ENCODE measurements around the gene SDHB. TPM values are rescaled to one million over a fixed set of nuclear protein-coding genes. Genes with fewer than 3 reads are reported as not detected.

The SDHB gene
- total and polyA plus RNA-seq, 2 of the 8 experiments (the other 6 are each of a cell fraction or from before 2014, with no cell fraction given) = 84.0 to 98.7 TPM

DNA sequence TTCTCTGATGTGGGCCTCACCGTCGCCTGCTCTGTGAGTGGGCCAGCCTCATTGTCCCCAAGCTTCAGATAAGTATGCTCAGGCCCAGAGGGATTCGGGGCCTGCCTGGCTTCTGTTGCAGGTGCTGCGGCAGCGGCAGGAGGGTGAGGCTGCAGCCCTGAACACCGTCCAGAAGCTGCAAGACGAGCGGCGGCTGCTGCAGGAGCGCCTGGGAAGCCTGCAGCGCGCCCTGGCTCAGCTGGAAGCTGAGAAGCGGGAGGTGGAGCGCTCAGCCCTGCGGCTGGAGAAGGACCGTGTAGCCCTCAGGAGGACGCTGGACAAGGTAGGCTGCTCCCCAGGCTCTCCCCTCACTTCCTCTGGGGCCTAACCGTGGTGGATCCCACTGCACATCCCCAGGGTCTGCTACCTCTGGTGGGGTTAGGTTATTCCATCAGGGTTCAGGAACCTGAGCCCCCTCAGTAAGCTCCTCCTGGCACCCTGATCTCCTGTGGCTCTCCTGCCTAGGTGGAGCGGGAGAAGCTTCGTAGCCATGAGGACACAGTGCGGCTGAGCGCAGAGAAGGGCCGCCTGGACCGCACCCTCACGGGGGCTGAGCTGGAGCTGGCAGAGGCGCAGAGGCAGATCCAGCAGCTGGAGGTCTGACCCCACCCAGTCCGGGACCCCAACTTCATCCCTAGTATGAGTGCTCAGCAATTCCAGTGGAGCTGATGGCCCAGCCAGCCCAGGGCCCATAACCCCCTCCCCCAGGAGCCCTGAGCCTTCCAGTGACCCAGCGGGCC lies 83.5 kb downstream of the SDHB start:
- Histone ChIP-seq H3K4ac (replicated peaks; ENCODE audit: insufficient read length, low read depth, low read length) (no peak overlapping the region), H3K14ac (ENCODE audit: insufficient read length) (no peak overlapping the region), H3K4me2 (ENCODE audit: insufficient read depth in 1 of 2, low read depth in 2 of 2, low read length in 2 of 2) (no peak overlapping the region), H2BK5ac (ENCODE audit: low read depth, low read length) (no peak overlapping the region), H2BK20ac (ENCODE audit: low read length) (no peak overlapping the region), H2AFZ (ENCODE audit: low read length) (no peak overlapping the region), H3K23me2 (ENCODE audit: low read depth, low read length) (peaks cover 3% of the 10 kb centered on the region; the same call in 1 of the 2 replicates), H2BK15ac (ENCODE audit: low read length) (no peak overlapping the region), H3K18ac (ENCODE audit: extremely low read depth, low read length) (no peak overlapping the region), H3K4me1 (replicated peaks in 1 of 4; ENCODE audit: control insufficient read depth in 3 of 4, insufficient read depth in 4 of 4, low read length in 3 of 4) (peaks cover 0 to 11% (median 8%) of the 10 kb centered on the region in 4 experiments; a peak in 6 of 7 replicates), H3K9me3 (ENCODE audit: insufficient read depth in 2 of 2, low read depth in 1 of 2, low read length in 1 of 2) (no peaks in the 10 kb centered on the region), H3K27ac (ENCODE audit: low read depth, low read length) (no peak overlapping the region), H4K8ac (ENCODE audit: extremely low read depth, insufficient read depth, low read length) (no peak overlapping the region), H3K9ac (replicated peaks in 1 of 4; ENCODE audit: extremely low read depth in 1 of 4, low read depth in 3 of 4, low read length in 3 of 4) (no peak overlapping the region), H3K56ac (replicated peaks; ENCODE audit: insufficient read length, low read depth, low read length) (no peak overlapping the region), H3K23ac (ENCODE audit: insufficient read length) (no peak overlapping the region), H4K20me1 (replicated peaks in 1 of 2; ENCODE audit: control insufficient read depth in 1 of 2, insufficient read depth in 2 of 2, low read length in 2 of 2) (peaks cover 8 to 17% of the 10 kb centered on the region in 2 experiments), H3K27me3 (replicated peaks in 1 of 4; ENCODE audit: control insufficient read depth in 3 of 4, extremely low read depth in 1 of 4, insufficient read depth in 3 of 4, low read length in 3 of 4) (no peaks in the 10 kb centered on the region), H2BK12ac (ENCODE audit: low read depth, low read length) (no peak overlapping the region), H3K79me1 (ENCODE audit: low read depth, low read length) (no peaks in the 10 kb centered on the region), H2BK120ac (replicated peaks; ENCODE audit: low read depth, low read length) (no peak overlapping the region), H2AK5ac (ENCODE audit: low read depth, low read length) (no peak overlapping the region), H4K91ac (replicated peaks; ENCODE audit: insufficient read length, low read length) (no peak overlapping the region), H3K4me3 (ENCODE audit: extremely low read depth in 1 of 4, insufficient read depth in 2 of 4, low read depth in 3 of 4, low read length in 4 of 4) (no peak overlapping the region), H4K5ac (ENCODE audit: insufficient read length, low read depth, low read length) (no peak overlapping the region), H3K36me3 (ENCODE audit: control insufficient read depth in 2 of 4, insufficient read depth in 4 of 4, low read length in 3 of 4) (peaks cover 7 to 38% (median 22%) of the 10 kb centered on the region in 4 experiments; a peak in 7 of 8 replicates), H3K79me2 (ENCODE audit: control insufficient read depth in 1 of 2, insufficient read depth in 2 of 2, low read length in 2 of 2) (no peaks in the 10 kb centered on the region)
- no peak for TF ChIP-seq POU5F1 (IDR thresholded peaks at IDR 0.05; ENCODE audit: low read depth, low read length)
- TF ChIP-seq SP2 (IDR thresholded peaks at IDR 0.05; ENCODE audit: low read length) = no peak
- FAIRE-seq (no peak), DNase-seq (ENCODE audit: low read depth in 1 of 2, low spot score in 2 of 2) (no peak)
- 96% methylated on average over 27 of the region's 28 CpGs; no CpG with 5 or more reads in 1 of the 2 experiments for WGBS, 2 experiments (ENCODE audit: extremely low coverage in 1 of 2, insufficient coverage in 1 of 2, insufficient read length in 1 of 2, insufficient replicate concordance in 2 of 2, low coverage in 1 of 2, low lambda C conversion rate in 2 of 2, missing lambda C conversion rate in 1 of 2)
- POLR2A ChIA-PET (ENCODE audit: partially characterized antibody) = interaction anchor here (0.6 to 9.5 kb wide), 8 partner anchors 8 to 64 kb away, joined by 3 to 92 read pairs (median 4); partner anchors contain the start of gene MFAP2
- CTCF ChIA-PET (ENCODE audit: partially characterized antibody) = interaction anchor here (0.8 to 14.3 kb wide), 6 partner anchors 9 to 76 kb away, joined by 3 to 267 read pairs (median 8); partner anchors contain the start of gene MFAP2
